ENCODE measurements around the gene RIMS4.

The RIMS4 gene

GRCh38 chr20:44715499-44716308, 94.6 kb downstream of the RIMS4 start:
- no peak for DNase-seq

DNA sequence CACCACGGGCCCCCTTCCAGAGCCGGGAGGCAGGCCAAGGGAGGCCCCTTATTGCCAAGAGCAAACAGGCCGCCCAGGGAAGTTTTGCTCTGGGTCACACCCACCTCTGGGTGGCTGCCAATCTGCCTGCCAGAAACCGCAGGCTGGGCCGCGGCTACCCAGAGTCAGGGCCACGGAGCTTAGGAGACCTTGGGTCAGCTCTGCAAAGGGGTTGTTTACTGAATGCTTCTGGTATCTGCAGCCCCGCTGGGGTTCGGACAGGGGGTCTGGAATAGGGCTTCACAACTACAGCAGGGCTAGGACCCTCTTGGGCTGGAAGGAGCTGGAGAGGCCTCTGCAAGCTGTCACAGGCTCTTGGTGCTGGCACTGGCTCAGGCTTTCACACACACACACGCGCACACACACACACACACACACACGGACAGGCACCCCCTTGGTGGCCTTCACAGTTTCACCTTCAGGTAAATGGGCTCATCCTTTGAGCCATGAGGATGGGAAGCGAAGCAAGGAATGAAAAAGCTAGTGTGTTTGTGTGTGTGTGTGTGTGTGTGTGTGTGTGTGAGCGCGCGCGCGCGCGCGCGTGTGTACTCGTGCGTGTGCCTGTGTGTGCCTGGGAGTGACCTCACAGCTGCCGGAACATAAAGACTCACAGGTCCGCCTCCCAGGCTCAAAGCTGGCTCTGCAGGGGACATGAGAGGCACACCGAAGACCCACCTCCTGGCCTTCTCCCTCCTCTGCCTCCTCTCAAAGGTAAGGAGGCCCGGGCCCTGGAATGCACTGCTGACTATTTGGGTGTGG, 95.4 kb downstream of the RIMS4 start, which contains the start of gene CCN5:
Gene CCN5, plus strand, starts transcription at position 669 of the 798 bp plus-strand sequence. Its CDS starts 22 bp downstream, at position 691.
- DNase-seq = no peak

DNA sequence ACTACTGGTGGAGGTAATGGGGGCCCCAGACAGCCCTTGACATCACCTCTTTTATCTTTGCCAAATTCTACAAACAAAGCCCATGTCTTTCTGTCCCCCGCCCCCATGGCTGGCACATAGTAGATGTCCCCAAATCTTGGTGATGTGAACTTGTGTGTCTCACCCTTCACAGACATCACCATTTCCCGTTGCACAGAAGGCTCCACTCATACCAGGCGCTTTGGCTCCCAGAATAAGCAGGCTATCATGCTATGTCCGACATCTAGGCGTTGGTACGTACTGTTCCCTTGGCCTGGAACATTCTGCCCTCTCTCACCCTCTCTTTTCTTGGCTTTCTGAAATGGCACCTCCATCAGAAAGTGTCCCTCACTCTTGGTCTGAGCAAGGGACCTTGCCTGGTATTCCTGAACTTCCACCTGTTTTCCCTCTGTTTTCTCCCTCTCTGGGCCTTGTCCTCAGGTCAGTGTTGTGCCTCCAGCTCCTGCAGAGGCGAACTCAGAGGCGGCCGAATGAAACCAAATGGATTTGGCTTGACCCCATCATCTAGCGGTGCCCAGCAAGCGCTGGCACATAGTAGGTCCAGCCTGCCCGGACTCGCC, 96.1 kb downstream of the RIMS4 start:
- no peak for DNase-seq

- DNase-seq = no peak
Measured at GRCh38 chr20:44711237-44711636, 99.1 kb downstream of the RIMS4 start.

DNA sequence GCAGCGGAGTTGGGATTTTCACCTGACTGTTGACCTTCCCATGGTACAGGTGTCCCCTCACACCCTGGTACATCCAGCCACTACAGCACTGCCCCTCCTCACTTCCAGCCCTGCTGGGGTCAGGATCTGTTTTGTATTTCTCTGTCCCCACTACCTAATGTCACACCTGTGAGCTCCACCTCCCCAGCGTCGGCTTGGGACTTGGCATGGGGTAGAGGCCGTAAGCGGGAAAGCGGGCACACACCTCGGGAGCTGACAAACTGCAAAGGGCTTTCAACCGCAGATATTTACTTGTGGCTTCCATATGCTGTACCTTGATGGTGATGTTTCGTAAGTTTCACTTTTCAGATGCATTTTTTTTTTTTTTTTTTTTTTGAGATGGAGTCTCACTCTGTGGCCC, 100.5 kb downstream of the RIMS4 start:
- DNase-seq = no peak

- no peak for DNase-seq
Measured at GRCh38 chr20:44709380-44709779, 101.0 kb downstream of the RIMS4 start.

DNA sequence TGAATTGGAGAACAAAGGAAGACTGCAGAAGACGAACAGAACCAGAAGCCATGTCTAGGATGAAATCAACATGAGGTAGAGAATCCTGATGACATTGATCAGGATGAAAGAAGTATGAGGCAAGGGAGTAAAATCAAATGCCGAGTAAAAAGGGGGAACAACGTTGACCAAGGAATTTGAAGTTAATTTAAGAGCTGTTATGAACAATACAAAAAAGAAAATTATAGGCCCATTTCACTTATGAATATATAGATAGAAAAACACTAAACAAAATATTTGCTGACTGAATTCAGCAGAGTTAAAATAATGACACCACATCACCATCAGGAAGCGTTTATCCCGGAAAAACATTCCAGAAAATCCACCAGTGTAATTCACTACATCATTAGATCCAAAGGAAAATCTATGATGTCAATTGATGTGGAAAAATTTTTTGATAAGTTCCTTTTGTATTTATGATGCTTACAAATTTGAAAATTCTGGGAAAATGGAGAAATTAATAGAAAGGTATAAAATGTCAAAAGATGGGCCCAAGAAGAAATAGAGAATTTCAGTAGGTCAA, 103.2 kb downstream of the RIMS4 start:
- no peak for DNase-seq

GRCh38 chr20:44706301-44707017, 103.9 kb downstream of the RIMS4 start:
- DNase-seq = no peak

- DNase-seq = no peak
Measured at GRCh38 chr20:44705364-44706094, 104.8 kb downstream of the RIMS4 start.

- DNase-seq = no peak
Measured at GRCh38 chr20:44704551-44704971, 105.8 kb downstream of the RIMS4 start.

DNA sequence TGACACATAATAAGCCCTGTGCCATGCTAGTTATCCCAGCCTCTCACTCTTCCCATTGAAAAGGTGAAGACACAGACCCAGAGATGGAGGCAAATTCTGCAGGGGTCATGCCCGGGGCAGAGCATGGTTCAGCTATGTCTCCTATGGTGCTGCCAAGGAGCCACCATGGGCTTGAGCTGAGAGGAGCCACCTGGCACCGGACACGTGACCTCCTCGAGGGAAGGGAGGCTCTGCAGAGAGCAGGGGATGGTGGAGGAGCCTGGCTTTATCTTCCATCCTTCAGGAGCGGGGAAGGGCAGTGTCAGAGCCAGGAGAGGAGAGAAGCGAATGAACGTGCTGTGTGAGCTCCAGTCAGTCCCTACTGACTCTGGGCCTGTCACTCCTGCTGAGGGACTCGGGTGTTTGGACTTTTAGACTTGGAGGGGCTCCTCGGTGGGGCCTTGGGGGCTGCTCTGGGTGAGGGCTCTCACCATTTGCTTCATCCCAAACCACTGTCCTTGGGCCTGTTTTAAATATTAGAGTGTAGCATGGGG, 106.3 kb downstream of the RIMS4 start:
- DNase-seq = no peak

DNA sequence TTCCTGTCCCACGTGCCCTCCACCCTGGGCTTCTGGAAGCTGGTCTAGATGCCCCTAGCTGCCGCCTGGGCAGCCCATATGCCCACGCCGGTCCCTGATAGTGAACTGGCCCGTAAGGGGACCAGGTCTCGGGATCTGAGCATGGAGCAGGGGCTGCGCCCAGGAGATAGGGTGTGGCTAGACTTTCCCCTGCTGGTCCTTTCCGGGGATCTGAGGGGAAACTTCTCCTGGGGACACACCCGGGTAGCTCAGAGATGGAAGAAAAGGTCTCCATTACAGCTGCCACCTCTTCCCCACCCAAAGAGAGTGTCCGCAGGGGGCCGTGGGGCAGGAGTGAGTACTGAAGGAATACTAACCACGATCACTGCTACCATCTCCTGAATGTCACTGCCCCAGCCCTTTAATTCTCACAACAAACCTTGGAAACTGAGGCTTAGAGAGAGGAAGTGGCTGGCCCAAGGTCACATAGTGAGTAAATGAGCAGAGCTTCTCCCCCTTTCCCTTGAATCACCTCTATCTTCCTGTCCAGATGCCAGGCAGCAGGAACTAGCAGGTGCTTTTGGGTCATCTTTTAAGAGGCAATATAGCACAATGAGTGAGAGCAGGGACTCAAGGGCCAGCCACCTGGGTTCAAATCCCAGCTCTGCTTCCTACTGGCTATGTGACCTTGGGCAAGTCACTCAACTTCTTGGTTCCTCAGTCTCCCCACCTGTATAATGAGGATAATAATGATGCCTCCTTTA, 107.0 kb downstream of the RIMS4 start:
- DNase-seq = no peak

DNA sequence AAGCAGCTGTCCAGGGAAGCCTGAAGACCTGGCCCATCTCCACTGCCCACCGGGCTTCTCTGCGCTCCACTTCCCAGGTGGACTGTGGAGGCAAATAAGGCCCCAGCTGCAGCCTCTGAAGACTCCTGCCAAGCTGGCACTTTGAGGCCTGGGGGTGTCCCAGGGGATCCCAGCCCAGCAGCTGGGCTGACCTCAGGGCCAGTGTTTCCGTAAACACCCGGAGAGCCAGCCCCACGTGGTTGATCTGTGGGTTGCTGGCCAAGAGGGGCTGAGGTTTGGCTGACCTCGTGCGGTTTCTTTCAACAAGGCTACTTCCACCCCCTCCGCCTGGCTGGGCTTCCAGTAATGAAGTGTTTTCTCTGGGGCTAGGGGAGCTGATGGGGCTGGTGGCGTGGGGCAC, 107.6 kb downstream of the RIMS4 start:
- no peak for DNase-seq

- DNase-seq = no peak
Measured at GRCh38 chr20:44701858-44702256, 108.5 kb downstream of the RIMS4 start.
